ENCODE measurements around the gene H1-8.

- TF ChIP-seq, protein P1, sequence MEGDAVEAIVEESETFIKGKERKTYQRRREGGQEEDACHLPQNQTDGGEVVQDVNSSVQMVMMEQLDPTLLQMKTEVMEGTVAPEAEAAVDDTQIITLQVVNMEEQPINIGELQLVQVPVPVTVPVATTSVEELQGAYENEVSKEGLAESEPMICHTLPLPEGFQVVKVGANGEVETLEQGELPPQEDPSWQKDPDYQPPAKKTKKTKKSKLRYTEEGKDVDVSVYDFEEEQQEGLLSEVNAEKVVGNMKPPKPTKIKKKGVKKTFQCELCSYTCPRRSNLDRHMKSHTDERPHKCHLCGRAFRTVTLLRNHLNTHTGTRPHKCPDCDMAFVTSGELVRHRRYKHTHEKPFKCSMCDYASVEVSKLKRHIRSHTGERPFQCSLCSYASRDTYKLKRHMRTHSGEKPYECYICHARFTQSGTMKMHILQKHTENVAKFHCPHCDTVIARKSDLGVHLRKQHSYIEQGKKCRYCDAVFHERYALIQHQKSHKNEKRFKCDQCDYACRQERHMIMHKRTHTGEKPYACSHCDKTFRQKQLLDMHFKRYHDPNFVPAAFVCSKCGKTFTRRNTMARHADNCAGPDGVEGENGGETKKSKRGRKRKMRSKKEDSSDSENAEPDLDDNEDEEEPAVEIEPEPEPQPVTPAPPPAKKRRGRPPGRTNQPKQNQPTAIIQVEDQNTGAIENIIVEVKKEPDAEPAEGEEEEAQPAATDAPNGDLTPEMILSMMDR (IDR thresholded peaks at IDR 0.05), result no peak
- TF ChIP-seq POLR2A (IDR thresholded peaks at IDR 0.05), result no peak
These were observed 5.4 kb downstream of the H1-8 start for GRCh38 chr3:129548104-129548965.

Measured in heart left ventricle (tissue), 13 donors.